ENCODE data around the gene CERKL. TPM values are rescaled to one million over a fixed set of nuclear protein-coding genes. Genes with fewer than 3 reads are reported as not detected.

CERKL gene
- total RNA-seq, 1 donor from 2014 or later = not detected

- Histone ChIP-seq H3K4me1 (no peaks in the 10 kb centered on the region), H3K4me3 (no peak overlapping the region), H3K27ac (no peak overlapping the region), H3K27me3 (no peaks in the 10 kb centered on the region), H3K36me3 (no peaks in the 10 kb centered on the region), H3K9me3 (no peaks in the 10 kb centered on the region)
- intact Hi-C loops (cut with DNase I) = loop anchor here (10.0 kb wide), 1 partner anchor 145 kb away; no protein-coding TSS in a partner anchor
- no peak for DNase-seq (ENCODE audit: low spot score in 2 of 2)
- no peak for TF ChIP-seq CTCF (IDR thresholded peaks at IDR 0.05)
Observed at GRCh38 chr2:181570059-181570458, 86.8 kb downstream of the CERKL start.

GRCh38 chr2:181566334-181567032 lies 90.4 kb downstream of the CERKL start:
- H3K27me3 ChIP-seq = no peaks in the 10 kb centered on the region
- no peaks in the 10 kb centered on the region for H3K4me1 ChIP-seq
- intact Hi-C loops (cut with DNase I) = no loop called here
- H3K36me3 ChIP-seq = no peaks in the 10 kb centered on the region
- H3K9me3 ChIP-seq = no peaks in the 10 kb centered on the region
- H3K27ac ChIP-seq = no peak overlapping the region
- no peak for TF ChIP-seq CTCF (IDR thresholded peaks at IDR 0.05)
- H3K4me3 ChIP-seq = no peak overlapping the region
- DNase-seq (ENCODE audit: low spot score in 2 of 2) = no peak

GRCh38 chr2:181563101-181563692 lies 93.7 kb downstream of the CERKL start:
- intact Hi-C loops (cut with DNase I) = no loop called here
- no peaks in the 10 kb centered on the region for H3K9me3 ChIP-seq
- no peaks in the 10 kb centered on the region for H3K4me1 ChIP-seq
- no peak for TF ChIP-seq CTCF (IDR thresholded peaks at IDR 0.05)
- no peak overlapping the region for H3K4me3 ChIP-seq
- no peak for DNase-seq (ENCODE audit: low spot score in 2 of 2)
- no peaks in the 10 kb centered on the region for H3K27me3 ChIP-seq
- no peak overlapping the region for H3K27ac ChIP-seq
- no peaks in the 10 kb centered on the region for H3K36me3 ChIP-seq

- no peak for DNase-seq (ENCODE audit: low spot score in 2 of 2)
- no peaks in the 10 kb centered on the region for H3K27me3 ChIP-seq
- H3K4me3 ChIP-seq = no peak overlapping the region
- no peak overlapping the region for H3K27ac ChIP-seq
- no peak for TF ChIP-seq CTCF (IDR thresholded peaks at IDR 0.05)
- no peaks in the 10 kb centered on the region for H3K9me3 ChIP-seq
- H3K36me3 ChIP-seq = no peaks in the 10 kb centered on the region
- intact Hi-C loops (cut with DNase I) = no loop called here
- H3K4me1 ChIP-seq = no peaks in the 10 kb centered on the region
Observed at GRCh38 chr2:181558371-181558770, 98.5 kb downstream of the CERKL start.

- no peaks in the 10 kb centered on the region for H3K36me3 ChIP-seq
- H3K27me3 ChIP-seq = no peaks in the 10 kb centered on the region
- H3K4me1 ChIP-seq = no peaks in the 10 kb centered on the region
- DNase-seq (ENCODE audit: low spot score in 2 of 2) = no peak
- H3K9me3 ChIP-seq = no peaks in the 10 kb centered on the region
- H3K27ac ChIP-seq = no peak overlapping the region
- H3K4me3 ChIP-seq = no peak overlapping the region
- intact Hi-C loops (cut with DNase I) = no loop called here
- no peak for TF ChIP-seq CTCF (IDR thresholded peaks at IDR 0.05)
Observed at GRCh38 chr2:181554061-181554830, 102.7 kb downstream of the CERKL start.
